Activated CD8-positive, alpha-beta memory T cell treated with anti-CD3 and anti-CD28 coated beads, Interleukin-2, amount 50 U/mL, for 1 hour (primary cell): ENCODE results near the gene MAST4.

ENCODE experiments used
- DNase-seq: peaks from one replicate; pipeline ENCODE4 v3.0.0-alpha.2; 2020; ENCODE audit errors: extremely low read depth

MAST4 gene

GRCh38 chr5:67015541-67016191 lies 419.5 kb downstream of the MAST4 start:
- DNase-seq = no peak

DNA sequence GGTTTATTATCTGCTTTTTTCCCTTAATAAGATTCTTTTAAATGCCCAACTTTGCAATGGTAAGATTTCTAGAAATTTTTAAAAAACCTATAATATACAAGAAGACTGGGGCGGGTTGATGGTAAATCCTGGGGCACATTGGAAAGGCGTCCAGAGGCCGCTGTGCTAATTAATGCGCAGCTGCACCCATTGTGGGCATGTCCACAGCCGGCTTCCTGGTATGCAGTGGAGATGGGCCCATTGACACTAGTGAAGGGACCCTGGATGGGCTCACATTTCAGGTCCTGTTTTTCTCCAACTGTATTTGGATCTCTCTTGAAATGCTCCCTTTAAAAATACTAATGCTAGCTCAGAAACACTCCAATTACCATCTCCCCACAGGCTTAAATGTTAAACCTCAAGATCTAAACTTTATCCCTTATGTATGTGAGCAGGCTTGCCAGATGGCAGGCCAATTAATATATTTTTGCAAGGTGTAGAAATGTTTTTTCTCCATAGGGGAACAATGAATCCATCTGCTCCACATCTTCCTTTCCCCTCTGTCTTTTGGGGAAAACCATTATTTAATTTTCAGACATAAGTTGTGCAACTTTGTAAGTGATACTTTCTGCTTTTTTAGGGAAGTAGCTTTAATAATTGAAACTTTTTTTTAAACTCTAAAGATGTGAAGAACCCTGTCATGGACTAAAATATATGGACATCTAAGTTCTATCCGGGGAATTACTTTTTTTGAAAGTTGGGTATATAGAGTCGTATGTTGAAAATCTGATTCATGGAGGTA lies 423.1 kb downstream of the MAST4 start:
- DNase-seq = no peak

DNA sequence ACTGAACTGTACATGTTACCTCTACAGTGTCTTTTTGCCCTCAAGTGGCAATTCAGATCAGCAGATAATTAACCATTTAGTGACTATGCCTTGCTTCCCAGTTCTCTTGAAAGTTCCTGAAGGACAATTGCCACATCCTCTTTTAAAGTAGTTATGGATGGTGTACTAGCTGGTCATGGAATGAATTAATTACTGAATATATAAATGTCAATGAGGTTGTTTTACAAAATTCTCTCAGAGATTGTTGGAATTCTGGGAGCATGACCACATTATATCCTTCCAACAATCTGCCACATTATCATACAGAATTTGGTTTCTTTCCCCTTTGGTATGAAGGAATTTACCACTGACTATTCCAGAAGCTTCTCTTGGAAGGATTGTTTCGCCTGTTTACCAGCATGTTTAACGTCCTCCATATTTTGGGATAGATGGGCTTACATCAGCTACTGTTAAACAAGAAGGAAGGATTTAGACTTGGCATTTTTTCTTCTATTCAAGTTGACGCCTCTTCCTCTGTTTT lies 424.0 kb downstream of the MAST4 start:
- no peak for DNase-seq

DNA sequence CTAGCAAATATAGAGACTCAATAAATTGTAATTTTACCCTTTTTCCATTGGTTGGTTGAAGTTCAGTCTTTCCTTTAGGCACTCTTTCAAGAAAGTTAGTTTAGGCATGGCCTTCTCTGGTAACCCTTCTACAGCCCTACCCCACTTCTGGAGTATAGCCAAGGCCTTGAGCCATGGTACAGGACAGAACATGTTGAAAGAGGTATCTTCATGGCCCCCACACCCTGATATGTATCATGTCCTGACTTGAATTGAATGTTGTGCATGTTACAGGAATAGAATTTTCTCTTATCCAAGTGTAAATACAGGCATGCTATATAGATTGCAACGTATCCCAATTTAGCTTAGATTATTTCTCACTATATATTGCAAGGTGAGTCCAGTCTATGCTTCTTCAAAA lies 424.8 kb downstream of the MAST4 start:
- no peak for DNase-seq

DNA sequence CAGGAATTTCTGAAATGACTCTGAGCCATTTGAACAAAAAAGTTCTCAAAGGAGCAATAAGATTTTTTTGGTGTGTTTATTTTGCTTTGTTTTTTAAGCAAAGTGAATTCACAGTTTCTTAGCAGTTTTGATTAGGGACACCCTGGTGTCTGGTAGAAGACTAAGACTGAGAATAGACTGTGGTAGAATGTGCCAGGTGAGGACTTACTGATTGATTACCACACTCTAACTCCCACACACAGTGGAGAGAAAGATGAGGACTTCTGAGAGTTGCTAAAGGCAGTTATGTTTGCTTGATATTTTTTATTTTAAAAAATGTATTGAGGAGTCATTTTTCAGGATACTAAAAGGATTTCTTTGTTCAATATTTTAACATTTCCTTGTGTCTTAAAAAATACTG lies 425.3 kb downstream of the MAST4 start:
- no peak for DNase-seq

GRCh38 chr5:67021962-67022361 lies 425.8 kb downstream of the MAST4 start:
- no peak for DNase-seq

GRCh38 chr5:67025457-67025856 lies 429.3 kb downstream of the MAST4 start:
- no peak for DNase-seq

DNA sequence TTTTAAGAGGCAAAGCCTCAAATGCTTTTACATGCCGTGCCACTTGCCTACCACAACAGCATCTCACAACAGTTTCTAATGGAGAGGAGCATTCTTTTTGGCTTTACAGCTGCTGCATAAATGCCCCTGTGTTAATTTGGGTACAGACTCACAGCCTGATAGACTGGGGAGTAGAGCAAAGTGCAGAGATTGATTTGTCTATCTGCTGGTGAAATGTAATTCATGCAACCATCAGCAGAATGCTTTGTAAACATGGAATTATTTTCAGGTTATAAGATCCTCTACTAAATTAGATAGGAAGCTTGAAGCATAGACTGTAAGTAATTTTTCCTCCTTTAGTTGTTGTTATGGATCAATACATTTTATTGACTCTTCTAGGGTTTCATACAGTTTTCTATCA lies 430.1 kb downstream of the MAST4 start:
- no peak for DNase-seq

- no peak for DNase-seq
These were observed 431.0 kb downstream of the MAST4 start for GRCh38 chr5:67027171-67027570.

- DNase-seq = no peak
These were observed 432.2 kb downstream of the MAST4 start for GRCh38 chr5:67028371-67028770.

GRCh38 chr5:67028941-67029340 lies 432.7 kb downstream of the MAST4 start:
- no peak for DNase-seq

DNA sequence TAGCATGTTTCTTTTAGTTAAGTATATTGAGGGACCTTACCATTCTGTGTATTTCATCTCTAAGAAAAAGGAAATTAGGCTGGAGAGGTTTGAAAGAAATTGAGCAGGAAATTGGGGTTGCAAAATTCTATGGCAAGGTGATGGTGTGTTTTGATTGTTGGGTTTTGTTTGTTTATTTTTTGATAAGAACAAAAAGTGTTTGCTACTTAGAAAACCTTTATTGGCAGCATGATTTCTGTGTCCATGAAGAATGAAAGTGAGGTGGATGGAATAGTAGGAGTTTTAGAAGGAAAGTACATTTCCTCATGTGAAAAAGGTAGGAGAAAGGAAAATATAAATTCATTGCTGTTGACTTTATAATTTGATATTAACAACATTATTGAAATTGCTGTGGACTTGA lies 433.3 kb downstream of the MAST4 start:
- no peak for DNase-seq

DNA sequence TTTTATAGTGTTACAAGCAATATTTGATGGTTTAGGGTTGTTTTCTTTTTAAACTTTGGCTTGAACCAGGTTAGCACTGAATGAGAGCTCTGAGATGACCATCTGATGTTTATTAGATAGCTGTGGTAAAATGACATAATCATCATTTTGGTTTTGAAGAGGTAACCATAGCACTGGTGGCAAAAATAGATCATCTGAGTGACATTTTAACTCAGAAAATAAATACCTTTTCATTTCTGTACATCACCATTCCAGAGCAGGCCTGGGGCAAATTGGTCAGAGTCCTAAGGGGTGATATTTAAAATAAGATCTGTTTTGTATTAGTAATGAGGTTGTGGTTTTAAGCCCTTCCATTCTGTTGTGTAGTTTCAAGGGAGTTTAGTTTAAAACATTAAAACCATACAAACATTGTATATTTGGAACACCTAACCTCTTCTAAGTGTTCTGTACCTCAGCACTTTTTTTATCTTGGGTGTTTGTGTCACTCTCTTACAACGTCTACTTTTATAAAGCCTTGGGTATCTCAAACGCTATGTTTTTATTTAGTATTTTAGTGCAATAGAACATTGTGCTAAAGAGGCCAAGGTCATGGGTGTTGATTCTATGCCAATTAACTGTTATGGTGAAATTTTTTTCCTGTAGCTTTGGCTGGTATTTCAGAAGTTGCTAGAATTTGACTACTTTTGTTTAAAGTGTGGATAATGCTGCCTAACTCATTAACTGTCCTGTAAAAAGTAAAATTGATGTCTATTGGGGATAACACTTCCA lies 434.3 kb downstream of the MAST4 start:
- no peak for DNase-seq

GRCh38 chr5:67031057-67031443 lies 434.9 kb downstream of the MAST4 start:
- DNase-seq = no peak

DNA sequence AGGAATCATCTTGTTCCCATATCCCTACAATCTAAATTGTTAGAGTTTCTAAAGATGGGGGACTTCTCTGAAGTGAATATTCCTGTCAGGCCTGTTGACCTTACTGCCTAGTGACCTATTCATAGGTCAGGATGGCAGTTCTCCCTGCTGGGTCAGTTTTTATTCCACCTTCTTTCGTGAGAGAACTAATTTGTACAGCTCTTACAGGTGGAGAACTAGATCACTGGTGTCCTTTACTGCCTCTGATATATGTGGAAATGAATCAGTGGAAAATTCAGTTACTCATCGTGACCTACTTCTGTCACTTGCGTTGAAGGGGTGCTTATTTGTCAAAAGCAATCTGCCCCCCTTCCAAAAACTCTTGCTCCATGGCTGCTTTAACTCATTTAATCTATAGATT lies 435.5 kb downstream of the MAST4 start:
- DNase-seq = no peak

DNA sequence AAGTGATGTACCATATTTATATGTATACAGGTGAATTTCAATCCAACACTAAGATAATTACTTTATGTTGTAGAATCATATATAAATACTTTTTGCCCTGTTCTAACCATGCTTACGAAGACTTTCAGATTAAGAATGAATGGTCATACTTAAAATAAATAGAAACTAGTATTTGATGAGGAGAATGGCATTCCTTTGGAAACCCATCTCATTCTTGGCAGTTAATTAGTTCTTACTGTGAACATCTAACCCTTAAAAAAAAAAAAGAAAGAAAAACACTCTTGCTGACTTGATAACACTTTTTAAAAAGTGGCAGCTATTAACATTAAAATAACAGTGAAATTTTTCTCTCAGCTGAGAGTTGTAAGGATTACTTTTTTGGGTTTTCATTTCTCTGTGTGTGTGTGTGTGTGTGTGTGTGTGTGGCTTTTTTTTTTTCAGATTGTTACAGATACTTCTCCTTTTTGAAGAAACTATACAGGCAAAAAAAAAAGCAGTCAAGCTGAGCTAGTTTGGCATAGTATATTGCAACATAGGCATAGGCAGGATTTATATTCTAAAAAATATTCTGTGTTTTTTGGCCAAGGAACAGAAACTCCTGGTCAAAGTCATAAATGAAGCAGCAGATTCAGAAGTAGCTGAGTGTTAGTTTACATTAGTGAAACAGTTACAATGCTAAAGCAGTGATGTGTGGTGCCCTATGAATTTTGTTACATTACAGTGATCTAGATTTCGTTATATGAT lies 436.9 kb downstream of the MAST4 start:
- DNase-seq = no peak

GRCh38 chr5:67033880-67034651 lies 437.9 kb downstream of the MAST4 start:
- no peak for DNase-seq

DNA sequence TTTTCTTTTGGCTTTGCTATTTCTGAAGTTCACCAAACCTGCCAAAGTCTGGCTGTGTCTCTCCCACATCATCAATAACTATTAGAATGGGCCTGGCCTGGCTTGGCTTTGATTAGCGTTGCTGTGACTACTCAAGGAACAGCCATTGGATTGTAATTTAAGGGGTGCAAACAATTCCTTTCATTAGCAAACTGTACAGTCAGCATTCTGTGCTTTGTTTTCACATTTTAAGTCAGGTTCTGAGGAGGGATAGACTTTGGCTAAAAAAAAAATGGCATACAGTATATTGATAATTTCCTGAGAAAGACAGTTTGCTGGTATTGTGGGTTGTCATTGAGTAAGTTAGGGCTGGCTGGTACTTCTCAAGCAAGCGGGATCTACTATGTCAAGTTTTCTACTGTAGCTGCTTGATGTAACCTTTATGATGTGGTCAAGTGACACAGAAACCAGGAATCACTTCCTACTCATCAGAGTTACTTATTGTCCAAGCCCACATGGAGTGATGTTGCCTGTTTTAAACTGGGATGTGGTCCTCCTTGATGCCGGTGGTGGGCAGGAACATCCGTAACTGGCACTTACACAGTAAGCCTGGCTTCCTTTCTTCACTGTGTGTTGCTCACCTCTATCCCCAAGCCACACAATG lies 439.0 kb downstream of the MAST4 start:
- no peak for DNase-seq

GRCh38 chr5:67037171-67037570 lies 441.0 kb downstream of the MAST4 start:
- DNase-seq = no peak

- no peak for DNase-seq
These were observed 442.8 kb downstream of the MAST4 start for GRCh38 chr5:67038817-67039603.
